NT2/D1 (cell line): ENCODE results near the gene LMNB1.

Source experiments
- SUZ12 ChIP-seq: IDR thresholded peaks from 2 replicates; pipeline ENCODE4 v1.6.1; 2011; ENCODE audit not compliant: insufficient read length, insufficient read depth; ENCODE audit errors: extremely low read depth
- YY1 ChIP-seq: IDR thresholded peaks from 2 replicates; pipeline ENCODE4 v1.6.1; 2011; ENCODE audit not compliant: insufficient read length, insufficient read depth

- TF ChIP-seq YY1 (no peak), SUZ12 (no peak)
Observed at GRCh38 chr5:126818736-126819135, 41.8 kb downstream of the LMNB1 start.
